HTERT RPE-1 (cell line): ENCODE measurements around the gene AKAP6.

Source experiments
- in situ Hi-C: fragments of 300-500 bp; cut with MboI; formaldehyde crosslinking; loops from 4 replicates; pipeline ENCODE4 v1.14.3; 2020; ENCODE audit warnings: low sequenced_read_pairs

The AKAP6 gene, protein sequence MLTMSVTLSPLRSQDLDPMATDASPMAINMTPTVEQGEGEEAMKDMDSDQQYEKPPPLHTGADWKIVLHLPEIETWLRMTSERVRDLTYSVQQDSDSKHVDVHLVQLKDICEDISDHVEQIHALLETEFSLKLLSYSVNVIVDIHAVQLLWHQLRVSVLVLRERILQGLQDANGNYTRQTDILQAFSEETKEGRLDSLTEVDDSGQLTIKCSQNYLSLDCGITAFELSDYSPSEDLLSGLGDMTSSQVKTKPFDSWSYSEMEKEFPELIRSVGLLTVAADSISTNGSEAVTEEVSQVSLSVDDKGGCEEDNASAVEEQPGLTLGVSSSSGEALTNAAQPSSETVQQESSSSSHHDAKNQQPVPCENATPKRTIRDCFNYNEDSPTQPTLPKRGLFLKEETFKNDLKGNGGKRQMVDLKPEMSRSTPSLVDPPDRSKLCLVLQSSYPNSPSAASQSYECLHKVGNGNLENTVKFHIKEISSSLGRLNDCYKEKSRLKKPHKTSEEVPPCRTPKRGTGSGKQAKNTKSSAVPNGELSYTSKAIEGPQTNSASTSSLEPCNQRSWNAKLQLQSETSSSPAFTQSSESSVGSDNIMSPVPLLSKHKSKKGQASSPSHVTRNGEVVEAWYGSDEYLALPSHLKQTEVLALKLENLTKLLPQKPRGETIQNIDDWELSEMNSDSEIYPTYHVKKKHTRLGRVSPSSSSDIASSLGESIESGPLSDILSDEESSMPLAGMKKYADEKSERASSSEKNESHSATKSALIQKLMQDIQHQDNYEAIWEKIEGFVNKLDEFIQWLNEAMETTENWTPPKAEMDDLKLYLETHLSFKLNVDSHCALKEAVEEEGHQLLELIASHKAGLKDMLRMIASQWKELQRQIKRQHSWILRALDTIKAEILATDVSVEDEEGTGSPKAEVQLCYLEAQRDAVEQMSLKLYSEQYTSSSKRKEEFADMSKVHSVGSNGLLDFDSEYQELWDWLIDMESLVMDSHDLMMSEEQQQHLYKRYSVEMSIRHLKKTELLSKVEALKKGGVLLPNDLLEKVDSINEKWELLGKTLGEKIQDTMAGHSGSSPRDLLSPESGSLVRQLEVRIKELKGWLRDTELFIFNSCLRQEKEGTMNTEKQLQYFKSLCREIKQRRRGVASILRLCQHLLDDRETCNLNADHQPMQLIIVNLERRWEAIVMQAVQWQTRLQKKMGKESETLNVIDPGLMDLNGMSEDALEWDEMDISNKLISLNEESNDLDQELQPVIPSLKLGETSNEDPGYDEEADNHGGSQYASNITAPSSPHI (N-terminal part only)

GRCh38 chr14:32329146-32329545 lies at the start of gene AKAP6:
Gene AKAP6 (plus strand): TSS chr14:32329298. CDS start chr14:32433494, 104,196 bp downstream.
- in situ Hi-C loops = no loop called here

DNA sequence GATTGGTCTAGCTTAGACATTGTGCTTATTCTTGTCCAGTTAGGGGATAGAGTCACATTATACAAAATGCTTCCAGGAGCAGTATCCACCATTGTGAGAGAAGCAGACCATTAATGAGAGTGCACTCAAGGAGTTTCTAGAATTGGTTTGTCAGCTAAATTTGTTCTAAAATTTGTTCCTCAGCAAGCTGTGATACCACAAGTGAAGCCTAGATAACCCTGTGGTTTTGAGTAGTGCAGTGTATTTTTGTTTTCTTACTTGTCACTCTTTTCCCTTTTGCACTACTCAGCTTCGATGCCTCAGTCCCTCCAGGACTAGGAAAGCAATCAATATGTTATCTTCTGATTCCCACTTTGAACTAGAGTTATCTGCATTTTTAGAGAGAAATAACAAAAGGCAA lies 42.5 kb upstream of the AKAP6 start:
- in situ Hi-C loops = no loop called here

GRCh38 chr14:32296366-32296765 lies 32.7 kb upstream of the AKAP6 start:
- in situ Hi-C loops = no loop called here

DNA sequence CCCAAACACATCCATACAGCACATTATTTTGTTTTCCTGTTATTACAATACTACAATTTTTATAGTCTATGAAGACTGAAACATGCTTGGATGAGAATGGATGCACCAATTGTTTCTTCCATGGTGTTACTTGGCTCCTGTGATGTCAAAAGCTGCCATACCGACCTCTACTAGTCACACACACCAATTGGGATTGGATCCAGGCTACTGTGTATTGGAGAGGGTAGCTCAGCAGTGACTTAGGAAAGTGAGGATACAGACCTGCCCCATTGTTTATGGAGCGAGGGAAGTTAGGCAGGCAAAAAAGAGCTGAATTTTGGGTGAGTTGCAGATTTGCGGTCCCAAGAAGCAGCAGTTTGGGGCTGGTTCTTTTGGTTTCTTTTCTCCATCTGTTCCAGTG lies 30.8 kb upstream of the AKAP6 start:
- in situ Hi-C loops = no loop called here

GRCh38 chr14:32300136-32300535 lies 29.0 kb upstream of the AKAP6 start:
- in situ Hi-C loops = no loop called here

- in situ Hi-C loops = no loop called here
Observed at GRCh38 chr14:32303865-32304264, 25.2 kb upstream of the AKAP6 start.

DNA sequence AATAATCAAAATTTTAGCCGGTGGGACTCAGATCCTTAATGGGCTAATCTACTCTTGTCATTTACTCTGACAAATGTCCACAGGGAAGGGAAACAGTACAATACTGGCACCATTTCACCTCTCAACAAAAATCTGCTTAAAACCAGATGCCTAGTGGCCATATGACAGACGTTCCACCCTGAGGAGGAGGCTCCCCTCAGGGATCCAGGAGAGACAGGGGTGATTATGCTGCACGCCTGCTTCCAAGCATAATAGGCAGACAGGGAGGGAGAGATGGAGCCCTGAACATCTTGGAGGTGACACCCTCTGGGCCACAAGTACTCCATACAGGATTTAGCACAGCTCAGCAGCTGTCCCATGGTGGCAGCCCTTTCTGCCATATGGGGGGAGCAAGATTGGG lies 24.8 kb upstream of the AKAP6 start:
- in situ Hi-C loops = no loop called here

GRCh38 chr14:32306549-32306948 lies 22.5 kb upstream of the AKAP6 start:
- in situ Hi-C loops = no loop called here

GRCh38 chr14:32307881-32308582 lies 21.1 kb upstream of the AKAP6 start:
- in situ Hi-C loops = no loop called here

GRCh38 chr14:32310876-32311275 lies 18.2 kb upstream of the AKAP6 start:
- in situ Hi-C loops = no loop called here

DNA sequence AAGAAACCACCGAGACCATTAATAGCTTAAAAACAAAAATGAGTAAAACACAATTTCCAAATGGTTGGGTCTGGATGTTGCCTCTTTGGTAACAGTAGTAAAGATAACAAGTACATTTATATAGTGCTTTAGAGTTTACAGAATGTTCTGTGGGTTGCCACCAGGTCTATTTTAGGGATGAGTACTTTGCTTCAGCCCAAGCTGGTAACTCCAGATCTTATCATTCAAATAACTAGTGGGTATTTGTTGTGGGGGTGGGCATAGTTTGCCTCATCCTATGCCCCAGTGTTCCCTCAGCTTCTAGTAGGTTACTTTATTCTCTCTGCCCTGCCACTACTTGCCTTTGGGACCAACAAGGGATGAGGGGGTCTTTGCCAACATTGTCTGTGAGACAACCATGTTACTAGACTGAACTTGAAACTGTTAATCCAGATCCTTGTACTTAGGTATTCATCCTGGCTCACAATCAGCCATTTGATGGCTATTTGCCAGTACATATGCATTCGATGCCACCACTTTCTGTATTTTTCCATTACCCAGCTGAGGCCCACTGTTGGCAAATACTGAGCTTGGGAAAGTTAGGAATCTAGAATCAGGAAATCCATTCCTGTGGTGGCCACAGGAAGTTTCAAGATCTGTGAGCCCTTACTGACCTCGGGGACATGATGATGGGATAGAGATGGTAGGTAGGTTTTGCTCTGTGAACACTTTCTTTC lies 17.6 kb upstream of the AKAP6 start:
- in situ Hi-C loops = no loop called here

DNA sequence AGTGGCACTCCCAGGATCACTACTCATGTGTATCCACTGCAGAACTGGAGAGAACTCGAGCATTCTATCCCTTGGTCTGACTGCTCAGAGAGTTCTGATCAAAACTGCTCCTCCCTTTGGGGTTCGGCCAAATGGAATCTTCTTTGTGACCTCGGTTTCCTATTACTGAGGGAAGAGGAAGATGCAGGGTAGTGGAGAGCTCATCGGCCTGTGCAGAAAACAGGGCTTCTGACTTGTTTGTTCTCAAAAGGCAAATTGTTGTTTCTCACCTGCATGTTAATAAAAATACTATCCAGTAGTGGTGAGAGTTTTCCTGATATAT lies 17.1 kb upstream of the AKAP6 start:
- in situ Hi-C loops = no loop called here

DNA sequence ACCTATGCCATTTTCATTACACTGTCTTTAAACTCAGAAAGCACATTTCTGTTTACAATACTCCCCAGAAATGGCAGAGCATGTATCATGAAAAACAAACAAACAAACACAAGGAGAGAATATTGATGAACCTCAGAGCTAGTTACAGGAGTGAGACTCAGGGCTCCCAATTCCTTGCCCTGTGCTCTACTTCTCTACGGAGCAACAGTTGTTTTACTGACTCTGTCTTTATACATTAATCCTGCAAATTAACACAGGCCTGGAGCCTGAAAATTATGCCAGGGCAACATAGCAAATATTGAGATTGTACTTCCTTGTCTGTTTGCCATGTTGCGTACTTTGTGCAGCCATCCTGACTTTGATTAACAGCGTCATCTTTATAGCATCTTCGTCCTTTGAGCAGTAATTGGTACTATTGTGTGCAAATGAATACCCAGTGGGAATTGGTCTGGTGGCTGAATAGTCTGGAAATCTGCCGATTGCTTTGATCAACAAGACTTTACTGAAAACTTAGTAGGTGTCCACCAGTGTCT lies 15.2 kb upstream of the AKAP6 start:
- in situ Hi-C loops = no loop called here

DNA sequence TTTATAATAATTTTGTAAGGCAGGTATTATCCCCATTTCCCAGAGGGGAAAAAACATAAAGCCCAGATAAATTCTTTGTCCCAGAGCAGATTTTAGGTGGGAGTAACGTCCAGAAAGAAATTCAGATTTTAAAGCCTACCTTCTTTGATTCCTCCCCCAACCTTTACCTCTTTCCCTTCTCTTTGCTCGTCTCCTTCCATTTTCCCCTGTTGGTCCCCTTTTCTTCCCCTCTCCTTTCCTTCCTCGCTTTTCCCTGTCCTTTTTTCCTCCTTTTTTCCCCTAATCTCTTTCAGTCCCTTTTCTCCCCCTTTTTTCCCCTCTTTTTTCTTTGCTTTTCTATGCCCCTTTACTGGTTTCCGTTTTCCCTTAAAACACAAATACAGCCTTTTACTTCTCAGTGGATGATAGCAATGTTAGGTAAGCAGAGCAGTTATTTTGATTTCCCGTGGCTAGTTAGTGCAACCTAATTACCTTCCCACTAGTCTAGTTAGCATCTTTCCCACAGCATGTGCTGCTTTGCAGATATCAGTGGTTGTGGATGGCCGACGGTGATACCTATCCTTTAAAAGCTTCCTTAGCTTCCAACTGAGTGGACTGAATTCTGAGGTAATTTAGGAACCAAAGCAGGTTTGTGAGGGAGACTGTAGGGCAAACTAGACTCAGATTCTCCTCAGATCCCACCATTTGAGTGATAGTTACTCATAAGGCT lies 10.9 kb upstream of the AKAP6 start:
- in situ Hi-C loops = no loop called here

GRCh38 chr14:32319368-32320049 lies 9.6 kb upstream of the AKAP6 start:
- in situ Hi-C loops = no loop called here

DNA sequence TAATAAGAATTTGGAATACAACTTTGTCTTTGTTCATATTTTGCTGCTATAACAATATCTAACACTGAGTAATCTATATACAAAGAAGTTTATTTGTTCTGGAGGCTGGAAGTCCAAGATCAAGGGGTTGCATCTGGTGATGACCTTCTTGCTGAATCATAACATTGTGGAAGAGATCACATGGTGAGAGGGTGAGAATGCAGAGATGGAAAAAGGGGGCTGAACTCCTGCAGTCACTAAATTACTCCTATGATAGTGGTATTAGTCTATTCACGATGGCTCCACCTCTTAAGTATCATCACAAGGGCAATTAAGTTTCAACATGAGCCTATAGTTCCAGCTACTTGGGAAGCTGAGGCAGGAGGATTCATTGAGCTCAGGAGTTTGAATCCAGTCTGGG lies 4.5 kb upstream of the AKAP6 start:
- in situ Hi-C loops = no loop called here

DNA sequence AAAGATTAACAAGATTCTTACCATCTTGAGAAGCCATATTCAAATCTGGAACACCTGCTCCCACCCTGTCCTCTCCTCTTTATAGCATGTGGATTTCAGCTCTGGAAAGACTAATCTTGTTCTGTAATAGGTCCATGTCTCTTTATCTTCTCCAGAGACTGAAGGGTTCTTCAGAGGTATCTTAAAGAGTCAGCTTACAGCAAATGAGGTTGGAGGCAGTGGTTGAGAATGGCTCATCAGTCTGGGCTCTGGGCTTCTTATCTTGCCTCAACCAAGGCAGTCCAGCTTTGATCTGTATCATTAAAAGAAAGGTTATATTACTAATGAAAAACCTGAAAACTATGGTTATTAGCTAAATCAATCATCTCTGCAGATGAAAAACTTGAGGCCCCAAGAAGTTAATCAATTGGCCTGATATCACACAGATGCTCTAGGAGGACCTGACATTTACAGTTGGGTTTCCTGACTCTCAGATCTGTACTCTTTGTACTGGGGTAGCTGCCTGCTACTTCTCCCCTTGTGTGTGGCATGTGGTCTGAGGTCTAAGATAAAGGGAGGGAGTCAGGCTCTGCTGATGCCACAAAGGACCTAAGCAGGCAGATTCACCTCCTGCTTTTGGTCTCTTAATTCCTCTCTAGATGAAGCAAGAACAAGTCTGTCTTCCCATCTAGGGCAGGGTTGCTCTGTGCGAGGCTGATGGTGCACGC lies 1.7 kb upstream of the AKAP6 start:
- in situ Hi-C loops = no loop called here

DNA sequence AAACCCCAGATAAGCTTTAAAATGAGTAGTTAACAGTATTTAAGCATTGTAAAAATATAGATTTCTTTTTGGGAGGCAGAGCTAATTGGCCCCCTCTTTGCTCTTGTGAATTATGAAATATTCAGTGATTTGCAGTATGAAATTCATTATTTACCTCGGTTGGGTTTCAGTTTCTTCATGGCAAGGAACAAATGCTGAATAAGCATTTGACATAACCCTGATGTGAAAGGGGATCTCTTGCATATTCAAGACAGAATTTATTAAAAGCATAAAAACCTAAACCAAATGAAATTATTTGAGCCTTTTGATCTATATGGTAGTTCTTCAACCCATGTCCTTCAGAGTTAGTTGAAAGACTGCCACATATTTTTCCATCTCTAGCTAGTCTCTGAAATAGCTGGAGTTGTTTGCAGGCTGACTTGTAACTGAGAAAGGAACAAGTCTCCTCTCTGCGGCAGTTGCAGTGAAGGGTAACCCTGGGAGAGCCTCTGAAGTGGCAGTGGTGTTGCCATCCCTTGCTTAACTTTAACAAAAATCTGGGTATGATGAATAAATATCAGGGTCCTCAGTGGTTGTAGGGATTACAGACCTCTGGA lies 690 bp downstream of the AKAP6 start:
- in situ Hi-C loops = no loop called here
